ENCODE results near the gene OVOL3.
A peak's percentile ranks its signal among the peaks of the same experiment; 100 is the strongest.
"Not testable (repeated sequence)": the region's sequence is repeated elsewhere in the genome, so short reads cannot be mapped to it uniquely, and the experiment has no call there.

The OVOL3 gene

DNA sequence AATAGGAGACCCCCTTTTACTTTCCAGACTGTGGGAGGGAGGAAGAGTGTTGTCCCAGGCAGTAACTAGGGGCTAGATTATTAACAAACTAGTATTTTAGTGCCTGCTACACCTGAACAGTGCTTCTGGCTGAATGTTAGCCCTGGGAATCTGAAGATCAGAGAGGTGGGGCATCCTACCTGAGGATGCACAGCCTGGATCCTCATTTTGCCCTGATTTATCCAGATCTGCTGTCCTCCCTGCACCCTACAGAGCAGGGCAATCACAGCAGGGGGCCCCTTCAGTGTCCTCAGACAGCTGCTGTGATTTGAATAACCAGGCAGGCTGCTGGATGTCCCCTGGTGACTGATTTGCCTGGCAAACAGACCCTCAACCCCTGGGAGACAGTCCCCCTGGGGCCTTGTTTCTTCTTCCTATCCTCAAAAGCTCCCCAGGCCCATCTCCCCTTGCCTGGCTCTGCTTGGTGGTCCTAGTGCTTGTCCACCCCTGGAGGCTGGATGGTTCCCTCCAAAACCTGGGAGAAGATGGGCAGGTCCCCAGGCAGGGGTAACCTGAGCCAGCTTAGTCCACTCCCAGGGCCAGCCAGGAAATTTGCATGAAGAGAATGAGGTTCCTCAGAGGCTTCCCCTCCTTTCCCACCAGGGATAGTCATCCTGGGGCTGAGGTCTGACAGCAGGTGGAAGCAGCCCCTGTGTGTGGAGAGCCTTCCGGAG, at the start of gene OVOL3:
OVOL3 (plus strand) TSS at position 657 of the 713 bp plus-strand sequence. CDS start 60 bp downstream, outside the sequence.
- DNase-seq = peak; percentile 82

DNA sequence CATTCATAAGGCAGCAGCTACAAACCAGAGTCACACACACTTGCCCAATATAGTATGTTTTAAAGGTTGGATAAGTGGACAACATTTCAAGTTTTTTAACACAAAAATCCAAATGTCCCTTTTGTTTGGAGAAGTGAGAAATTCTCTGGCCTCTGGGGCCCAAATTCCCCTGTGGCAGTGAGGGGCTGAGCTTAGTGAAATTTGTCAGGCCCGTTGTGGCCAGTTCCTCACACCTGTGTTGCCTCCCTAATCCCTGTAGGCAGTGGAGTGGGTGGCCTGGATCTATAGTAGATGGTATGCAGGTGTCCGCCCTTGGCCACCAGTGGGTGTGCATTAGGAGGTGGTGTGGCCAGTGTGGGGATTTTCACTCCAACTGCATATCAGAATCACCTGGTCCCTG, 49.6 kb upstream of the OVOL3 start:
- no peak for DNase-seq

DNA sequence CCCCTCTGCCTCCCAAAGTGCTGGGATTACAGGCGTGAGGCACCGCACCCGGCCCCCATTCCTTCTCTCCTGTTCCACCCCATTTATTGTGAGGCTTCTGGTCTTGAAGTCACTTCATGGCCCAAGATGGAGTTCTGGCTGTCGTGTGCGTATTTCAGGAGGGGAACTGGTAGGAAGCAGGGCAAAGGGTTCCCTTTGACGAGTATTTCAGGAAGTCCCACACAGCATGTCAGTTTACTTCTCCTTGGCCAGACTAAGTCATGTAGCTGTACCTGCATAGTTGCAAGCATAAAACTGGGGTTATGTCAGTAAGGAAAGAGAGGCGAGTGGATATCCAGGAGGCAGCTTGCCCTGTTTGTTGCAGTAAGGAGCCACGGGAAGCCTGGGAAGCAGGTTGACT, 46.1 kb upstream of the OVOL3 start:
- no peak for DNase-seq

DNA sequence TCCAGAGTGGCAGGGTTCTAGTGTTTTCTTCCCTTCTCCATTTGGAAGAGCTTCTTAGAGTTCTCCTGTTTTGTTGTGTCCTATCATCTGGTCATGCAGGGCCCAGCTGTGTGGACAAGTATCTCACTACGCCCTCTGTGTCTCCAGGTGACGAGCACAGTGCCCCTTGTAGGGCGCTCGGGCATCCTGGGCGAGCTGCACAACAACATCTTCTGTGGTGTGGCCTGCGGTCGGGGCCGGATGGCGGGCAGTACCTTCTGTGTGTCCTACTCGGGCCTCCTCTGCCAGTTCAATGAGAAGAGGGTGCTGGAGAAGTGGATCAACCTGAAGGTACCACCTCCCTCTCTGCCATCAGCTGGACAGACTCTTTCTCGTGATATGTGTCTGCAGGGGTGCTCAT, 43.3 kb upstream of the OVOL3 start:
- DNase-seq = no peak

DNA sequence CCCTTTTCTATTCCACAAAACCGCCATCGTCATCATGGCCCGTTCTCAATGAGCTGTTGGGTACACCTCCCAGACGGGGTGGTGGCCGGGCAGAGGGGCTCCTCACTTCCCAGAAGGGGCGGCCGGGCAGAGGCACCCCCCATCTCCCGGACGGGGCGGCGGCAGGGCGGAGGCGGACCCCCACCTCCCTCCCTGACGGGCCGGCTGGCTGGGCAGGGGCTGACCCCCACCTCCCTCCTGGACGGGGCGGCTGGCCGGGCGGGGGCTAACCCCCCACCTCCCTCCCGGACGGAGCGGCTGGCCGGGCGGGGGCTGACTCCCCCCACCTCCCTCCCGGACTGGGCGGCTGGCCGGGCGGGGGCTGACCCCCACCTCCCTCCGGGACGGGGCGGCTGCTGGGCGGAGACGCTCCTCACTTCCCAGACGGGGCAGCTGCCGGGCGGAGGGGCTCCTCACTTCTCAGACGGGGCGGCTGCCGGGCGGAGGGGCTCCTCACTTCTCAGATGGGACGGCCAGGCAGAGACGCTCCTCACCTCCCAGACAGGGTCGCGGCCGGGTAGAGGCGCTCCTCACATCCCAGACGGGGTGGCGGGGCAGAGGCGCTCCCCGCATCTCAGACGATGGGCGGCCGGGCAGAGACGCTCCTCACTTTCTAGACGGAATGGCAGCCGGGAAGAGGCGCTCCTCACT, 42.0 kb upstream of the OVOL3 start:
- DNase-seq = not testable (repeated sequence)

DNA sequence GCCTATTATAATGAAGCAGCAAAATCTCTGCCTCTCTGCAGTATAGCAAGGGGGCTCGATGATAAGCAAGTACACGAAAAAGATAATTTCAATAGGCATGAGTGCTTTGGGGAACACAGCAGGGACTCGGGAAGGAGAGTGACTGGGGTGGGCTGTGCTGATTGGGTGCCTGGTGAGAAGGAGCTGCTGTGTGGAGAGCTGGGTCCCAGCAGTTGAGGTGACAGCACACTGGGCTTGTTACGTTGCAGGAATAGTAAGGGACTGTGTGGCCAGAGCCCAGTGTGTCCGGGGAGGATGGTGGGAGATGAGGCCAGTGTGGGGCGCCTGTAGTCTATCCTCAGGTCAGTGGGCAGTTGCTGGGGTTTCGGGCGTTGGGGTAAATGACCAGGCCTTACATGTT, 38.9 kb upstream of the OVOL3 start:
- DNase-seq = no peak

DNA sequence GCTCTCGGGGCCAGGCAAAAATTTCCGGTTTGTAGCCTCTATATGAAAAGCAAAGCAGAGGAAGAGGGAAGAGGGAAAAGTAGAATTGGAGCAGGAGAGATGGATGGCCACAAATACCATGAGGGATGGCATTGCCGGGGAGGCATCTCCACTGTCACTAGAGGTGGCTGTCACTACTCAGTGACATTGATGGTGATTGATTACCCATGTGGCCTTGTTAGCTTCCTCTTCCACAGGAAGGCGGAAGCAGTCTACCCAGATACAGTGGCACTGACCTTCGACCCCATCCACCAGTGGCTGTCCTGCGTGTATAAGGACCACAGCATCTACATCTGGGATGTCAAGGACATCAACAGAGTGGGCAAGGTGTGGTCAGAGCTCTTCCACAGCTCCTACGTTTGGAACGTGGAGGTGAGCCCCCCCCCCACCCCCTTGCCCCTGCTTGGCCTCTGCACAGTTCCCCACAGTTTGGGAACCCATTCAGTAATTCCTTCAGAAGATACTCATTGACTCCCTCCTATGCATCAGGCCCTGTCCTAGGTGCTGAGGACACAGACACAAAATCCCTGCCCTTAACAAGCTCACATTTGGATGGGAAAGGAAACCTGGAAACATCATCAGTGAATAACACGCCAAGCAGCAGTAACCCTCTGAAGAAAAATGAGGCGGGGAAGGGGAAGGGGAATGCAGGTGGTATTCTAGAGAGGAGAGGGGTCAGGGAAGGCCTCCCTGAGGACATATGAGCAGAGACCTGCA, 37.6 kb upstream of the OVOL3 start:
- no peak for DNase-seq

DNA sequence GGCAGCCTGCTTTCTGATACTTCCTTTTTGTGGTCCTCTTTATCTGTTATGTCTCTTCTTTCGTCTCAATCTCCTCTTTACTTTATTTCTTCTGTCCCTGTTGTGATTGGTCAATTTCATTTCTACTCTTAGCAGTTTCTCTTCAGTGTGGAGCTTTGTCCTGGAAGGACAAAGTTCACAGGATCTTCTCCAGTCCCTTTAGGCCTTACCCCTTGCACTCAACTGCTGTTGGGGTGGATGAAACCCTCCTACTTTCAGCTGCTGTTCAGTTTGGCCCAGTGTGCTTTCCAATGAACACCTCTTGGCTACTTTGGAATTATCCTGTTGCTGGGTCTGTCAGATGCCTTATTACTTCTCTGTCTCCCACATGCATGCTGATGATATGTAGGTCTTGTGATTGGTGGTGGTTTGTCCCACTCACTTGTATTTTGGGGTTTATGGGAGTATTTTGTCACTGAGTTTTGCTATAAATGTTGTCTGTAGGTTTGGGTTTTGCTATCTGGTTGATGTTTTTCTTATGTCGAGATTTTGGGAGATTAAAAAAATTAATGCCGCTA, 31.5 kb upstream of the OVOL3 start:
- no peak for DNase-seq

DNA sequence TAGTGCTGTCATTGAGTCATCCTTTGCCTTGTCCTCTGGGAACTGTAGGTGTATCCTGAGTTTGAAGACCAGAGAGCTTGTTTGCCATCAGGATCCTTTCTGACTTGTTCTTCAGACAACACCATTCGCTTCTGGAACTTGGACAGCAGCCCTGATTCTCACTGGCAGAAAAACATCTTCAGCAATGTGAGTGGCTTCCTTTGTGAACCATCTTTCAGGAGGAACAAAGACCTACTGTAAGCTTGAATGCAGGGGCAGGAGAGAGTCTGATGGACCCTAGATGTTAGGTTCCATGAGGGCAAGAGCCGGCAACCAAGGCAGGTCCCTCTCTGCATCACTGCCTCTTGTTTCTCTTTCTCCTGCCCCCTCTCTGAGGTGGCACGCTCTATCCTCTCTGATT, 29.6 kb upstream of the OVOL3 start:
- DNase-seq = no peak

DNA sequence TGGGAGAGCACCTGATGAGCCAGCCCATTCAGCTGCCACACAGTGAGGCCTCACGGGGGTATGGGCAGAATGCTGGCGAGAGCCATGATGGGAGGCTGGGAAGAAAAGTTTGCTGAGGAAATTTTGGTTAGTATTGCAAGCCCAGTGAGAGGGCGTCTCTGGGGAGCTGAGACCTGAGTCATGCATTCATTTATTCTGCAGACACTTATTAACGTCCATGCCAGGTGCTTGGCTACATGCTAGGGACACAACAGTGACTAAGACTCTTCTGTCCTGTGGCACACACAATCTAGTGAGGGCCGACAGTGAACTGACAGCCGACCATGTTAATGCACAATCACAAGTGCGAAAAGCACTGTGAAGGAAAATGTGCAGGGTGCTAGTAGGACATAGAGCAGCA, 29.0 kb upstream of the OVOL3 start:
- DNase-seq = no peak

DNA sequence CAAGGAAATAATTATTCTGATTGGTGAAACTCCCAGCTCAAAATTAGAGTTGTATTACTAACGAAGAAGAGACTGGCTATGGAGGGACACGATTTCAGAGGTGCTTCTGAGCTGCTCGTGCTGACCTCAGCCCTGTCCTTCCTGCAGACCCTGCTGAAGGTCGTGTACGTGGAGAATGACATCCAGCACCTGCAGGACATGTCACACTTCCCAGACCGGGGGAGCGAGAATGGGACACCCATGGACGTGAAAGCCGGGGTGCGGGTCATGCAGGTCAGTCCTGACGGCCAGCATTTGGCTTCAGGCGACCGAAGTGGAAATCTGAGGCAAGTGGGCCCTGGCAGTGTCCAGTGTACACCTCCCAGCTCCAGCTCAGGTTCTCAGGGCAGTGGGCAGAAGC, 28.0 kb upstream of the OVOL3 start:
- DNase-seq = no peak

DNA sequence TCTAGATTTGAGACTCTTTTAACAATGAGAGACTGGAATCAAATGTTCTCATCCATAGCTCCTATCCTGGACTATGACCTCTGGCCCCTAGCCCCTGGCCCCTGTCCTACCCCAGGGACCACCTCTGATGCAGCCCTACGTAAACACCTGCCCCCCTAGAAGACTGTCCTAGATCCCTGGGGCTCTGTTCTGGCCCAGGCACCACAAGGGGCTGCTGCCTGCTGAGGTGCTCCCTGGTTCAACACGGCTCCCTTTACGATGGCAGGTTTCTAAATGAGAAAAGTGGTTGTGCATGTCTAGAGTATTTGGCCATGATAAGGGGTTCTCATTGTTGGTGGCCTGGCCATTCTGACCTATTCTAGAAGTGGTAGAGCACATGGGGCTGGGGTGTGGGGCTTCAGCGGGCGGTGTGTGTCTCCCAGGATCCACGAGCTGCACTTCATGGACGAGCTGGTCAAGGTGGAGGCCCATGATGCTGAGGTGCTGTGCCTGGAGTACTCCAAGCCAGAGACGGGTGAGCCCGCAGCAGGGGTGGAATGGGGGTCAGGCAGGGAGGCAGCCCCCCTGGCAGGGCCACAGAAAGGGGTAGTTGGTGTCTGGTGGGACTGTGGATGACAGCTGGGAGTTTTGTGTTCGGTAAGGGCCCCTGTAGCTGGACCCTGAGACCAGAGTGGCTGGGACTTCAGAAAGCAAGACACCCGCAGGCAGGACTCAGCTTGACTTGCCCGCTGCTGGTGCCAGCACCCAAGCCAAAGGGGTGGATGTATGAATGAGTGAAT, 26.5 kb upstream of the OVOL3 start:
- DNase-seq = no peak

DNA sequence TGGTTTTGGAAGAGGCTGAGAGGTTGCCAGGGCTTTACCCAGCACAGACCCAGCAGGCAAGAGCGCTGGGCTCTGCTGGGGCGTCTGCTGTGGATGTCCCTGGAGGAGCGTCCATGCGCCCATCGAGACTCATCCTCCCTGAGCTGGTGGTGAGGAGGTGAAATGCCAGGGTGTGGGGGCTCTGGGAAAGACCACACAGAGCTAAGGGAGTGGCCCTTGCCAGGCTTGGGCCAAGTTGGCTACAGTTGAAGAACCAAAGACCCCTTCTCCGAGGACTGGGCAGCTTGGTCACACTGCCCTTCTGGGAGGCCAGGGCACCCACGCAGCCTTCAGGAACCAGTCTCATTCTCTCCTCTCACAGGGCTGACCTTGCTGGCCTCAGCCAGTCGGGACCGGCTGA, 24.6 kb upstream of the OVOL3 start:
- DNase-seq = no peak

DNA sequence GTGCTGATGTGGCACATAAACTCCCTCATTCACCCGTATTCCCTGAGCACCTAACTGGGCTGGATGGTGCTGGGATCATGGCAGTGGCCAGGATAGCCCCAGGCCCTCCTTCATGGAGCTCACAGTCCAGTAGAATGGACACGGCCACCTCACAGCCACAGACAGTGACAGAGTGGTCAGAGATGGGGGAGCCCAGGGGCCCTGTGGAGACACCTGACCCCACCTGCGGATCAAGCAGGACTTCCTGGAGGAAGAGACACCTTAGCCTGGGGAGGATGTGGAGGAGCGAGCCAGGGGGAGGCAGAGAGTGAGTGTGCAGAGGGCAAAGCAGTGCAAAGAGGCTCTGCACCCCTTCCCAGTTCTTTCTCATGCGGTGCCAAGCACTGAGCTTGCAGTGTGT, 21.1 kb upstream of the OVOL3 start:
- no peak for DNase-seq

DNA sequence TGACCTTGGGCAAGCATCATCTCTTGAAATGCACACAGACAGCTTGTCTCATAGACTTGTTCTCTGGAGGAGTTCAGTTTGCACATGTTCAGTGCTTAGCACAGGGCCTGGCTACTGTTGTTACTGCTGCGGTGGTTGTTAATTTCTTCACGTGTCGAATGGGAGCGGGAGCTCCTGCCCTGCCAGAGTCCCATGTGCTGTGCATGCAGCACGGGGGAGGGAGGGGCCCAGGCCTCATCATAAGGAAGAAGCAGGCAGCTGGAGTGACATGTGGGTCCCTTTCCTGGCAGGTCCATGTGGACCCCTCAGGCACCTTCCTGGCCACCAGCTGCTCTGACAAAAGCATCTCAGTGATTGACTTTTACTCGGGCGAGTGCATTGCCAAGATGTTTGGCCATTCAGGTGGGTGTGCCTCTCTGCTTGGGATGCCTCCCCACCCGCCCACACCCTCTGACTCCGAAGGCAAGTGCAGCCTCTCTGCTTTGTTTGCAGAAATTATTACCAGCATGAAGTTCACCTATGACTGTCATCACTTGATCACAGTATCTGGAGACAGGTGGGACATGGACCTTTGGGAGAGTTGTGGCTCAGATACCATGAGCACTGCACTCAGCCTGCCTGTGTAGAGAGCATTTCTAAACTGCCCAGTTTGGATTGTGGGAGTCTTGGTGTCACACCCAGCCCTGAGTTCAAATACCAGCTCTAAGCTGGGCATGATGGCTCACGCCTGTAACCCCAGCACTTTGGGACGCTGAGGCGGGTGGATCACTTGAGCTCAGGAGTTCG, 19.8 kb upstream of the OVOL3 start:
- DNase-seq = no peak

DNA sequence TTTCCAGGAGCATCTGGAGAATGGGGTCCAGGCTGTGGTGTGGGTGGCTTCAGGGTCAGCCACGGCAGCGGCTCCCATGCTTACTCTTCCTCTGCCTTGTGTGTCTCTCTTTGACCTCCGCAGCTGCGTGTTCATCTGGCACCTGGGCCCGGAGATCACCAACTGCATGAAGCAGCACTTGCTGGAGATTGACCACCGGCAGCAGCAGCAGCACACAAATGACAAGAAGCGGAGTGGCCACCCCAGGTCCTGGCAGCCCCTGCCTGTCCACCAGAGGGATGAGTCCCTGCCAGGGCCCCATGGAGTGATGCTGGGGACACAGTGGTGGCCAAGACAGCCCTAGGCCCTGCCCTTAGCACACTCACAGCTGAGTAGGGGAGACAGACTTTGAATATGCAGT, 18.4 kb upstream of the OVOL3 start:
- DNase-seq = no peak

DNA sequence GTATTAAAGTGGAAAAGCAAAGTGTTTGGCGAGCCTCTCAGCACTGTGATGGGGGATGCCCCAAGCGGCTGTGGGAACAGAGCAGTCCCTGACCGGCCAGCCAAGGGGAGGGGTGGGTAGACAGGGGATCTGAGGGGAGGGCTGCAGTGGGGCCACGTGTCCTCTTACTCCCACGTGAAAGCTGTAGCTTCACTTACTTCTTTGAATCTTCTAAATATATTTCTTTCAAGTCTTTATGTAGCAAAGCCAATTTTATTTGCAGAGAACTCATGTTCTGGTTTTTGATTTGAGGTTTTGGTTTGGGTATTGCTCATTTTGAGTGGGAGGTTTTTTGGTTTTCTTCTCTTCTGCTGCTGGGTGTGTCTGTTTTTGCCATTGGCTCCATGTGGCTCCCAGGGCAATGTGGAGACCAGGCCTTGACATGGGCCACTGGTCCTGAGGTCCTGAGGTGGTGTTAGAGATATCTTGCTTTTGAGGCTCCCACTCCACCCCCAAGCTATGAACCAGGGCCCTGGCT, 17.7 kb upstream of the OVOL3 start:
- no peak for DNase-seq

DNA sequence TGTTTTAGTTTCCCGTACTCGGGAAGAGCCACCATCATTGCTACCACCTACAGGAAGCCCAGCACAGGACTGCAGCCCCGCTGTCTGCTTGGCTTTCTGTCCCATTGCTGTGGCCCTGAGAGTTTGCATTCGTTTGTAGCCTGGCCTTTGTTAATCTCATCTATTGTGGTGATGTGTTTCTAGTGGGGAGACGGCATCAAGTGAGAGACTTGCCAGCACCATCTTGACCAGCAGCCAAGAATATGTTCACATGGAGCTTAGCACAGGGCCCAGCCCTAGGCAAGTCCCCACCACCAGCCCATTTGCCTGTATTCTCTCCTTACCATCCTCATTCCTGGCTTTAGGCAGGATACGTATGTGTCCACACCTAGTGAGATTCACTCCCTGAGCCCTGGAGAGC, 17.3 kb upstream of the OVOL3 start:
- no peak for DNase-seq

DNA sequence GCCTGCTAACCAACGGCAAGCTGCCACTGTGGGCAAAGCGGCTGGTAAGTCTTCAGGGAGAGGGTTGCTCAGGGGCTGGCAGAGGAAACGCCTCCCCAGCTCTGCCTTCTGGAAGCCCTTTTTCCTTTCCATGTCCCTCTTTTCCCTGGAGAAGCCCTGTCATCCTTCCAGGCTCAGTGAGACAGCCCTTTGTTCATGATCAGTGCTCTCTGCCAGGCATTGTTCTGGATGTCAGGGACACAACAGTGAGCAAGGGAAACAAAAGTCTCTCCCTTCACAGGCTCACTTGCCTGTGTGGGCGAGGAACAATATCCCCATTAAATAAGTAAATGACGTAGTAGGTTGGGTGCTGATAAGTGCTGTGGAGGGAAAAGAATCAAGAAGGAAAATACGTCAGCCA, 13.9 kb upstream of the OVOL3 start:
- no peak for DNase-seq

DNA sequence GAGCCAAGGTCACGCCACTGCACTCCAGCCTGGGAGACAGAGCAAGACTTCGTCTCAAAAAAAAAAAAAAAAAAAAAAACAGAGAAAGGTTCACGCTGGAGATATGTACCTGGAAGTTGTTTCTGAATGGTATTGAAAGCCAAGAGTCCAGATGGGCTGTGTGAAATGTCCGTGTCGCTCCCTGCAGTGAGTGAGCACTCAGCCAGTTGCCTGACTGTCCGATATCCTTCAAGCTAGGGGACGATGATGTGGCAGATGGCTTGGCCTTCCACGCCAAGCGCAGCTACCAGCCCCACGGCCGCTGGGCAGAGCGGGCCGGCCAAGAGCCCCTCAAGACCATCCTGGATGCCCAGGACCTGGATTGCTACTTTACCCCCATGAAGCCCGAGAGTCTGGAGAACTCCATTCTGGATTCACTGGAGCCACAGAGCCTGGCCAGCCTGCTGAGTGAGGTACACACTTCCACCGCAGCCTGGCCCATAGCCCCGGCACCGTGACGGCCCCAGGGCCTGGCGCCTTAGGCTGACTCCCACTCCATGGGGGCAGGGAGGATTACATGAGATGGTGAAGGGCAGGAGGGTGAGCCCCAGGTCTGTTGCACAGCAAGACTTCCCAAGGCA, 11.7 kb upstream of the OVOL3 start:
- DNase-seq = no peak

DNA sequence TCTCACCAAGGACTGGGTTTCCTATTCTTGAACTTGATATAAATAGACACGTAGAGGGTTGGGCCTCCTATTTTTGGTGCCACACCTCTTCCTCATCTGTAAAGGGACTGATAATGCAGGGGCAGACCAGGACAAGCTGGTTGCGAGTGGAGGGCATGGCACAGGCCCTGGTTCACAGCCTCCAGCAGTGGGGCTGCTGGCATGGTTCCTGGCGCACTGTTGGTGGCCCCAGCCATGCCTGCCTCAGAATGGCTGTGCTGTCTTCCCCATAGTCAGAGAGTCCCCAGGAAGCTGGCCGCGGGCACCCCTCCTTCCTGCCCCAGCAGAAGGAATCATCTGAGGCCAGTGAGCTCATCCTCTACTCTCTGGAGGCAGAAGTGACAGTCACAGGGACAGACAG, 10.5 kb upstream of the OVOL3 start:
- DNase-seq = no peak
